ENCODE measurements around the gene TIAL1. TPM values are rescaled to one million over a fixed set of nuclear protein-coding genes. Genes with fewer than 3 reads are reported as not detected.
A peak's percentile ranks its signal among the peaks of the same experiment; 100 is the strongest.

Gene TIAL1
- total RNA-seq, 1 donor from 2014 or later, result 43.8 TPM

DNA sequence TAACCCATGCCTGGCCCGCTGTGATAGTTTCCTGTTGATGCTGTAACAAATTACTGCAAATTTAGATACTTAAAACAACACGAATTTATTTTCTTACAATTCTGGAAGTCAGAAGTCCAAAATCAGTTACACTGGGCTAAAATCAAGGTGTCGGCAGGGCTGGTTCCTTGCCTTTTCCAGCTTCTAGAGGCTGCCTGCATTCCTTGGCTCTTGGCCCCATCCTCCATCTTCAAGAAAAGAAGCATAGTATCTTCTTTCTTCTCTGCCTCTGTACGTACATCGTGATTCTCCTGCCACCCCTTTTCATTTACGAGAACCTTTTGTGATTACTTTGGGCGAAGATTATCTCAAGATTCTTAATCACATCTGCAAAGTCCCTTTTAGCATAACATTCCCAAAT is 1.6 kb upstream of the TIAL1 start:
- TF ChIP-seq, protein P1, sequence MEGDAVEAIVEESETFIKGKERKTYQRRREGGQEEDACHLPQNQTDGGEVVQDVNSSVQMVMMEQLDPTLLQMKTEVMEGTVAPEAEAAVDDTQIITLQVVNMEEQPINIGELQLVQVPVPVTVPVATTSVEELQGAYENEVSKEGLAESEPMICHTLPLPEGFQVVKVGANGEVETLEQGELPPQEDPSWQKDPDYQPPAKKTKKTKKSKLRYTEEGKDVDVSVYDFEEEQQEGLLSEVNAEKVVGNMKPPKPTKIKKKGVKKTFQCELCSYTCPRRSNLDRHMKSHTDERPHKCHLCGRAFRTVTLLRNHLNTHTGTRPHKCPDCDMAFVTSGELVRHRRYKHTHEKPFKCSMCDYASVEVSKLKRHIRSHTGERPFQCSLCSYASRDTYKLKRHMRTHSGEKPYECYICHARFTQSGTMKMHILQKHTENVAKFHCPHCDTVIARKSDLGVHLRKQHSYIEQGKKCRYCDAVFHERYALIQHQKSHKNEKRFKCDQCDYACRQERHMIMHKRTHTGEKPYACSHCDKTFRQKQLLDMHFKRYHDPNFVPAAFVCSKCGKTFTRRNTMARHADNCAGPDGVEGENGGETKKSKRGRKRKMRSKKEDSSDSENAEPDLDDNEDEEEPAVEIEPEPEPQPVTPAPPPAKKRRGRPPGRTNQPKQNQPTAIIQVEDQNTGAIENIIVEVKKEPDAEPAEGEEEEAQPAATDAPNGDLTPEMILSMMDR (conservative IDR thresholded peaks at IDR 0.05; ENCODE audit: low read depth, low read length), result no peak
- H3K4me3 ChIP-seq (ENCODE audit: low read depth, low read length), result no peak overlapping the region
- DNase-seq (ENCODE audit: low read depth), result no peak

DNA sequence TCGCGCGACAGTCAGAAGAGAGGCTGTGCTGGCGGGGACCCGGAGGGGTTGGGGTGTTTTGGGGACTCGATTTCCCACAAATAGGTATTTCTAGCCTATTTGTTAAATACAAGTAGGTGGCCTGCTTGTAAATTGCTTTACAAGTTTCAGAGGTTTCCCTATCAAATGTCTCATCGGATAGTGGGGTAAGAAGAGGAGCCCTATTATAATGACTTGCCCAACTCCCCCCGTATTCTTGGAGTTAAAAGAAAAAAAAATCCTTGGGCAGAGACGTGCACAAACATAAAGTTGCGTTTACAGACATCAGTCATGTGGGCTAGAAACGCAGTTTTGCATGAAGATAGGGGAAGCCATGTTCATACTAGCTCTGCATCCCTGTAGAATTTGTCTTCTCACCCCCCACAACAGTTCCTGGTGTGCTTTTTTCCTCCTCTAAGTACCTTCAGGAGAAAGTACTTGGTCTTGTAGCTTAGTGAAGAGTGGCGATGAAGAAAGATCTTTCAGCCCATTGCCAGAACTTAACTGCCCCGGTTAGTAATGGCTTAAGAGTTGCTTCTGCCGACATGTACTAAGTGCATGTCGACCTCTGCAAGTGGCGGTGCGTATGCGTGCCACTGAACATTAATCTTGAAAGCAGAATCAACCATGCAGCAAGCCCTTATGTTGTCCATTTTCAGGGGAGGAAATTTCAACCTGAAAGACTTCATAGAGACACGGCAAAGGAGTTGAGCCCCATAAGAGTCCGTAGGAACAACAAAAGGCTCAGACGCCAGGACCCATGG is 832 bp upstream of the TIAL1 start:
- no peak for DNase-seq (ENCODE audit: low read depth)
- H3K4me3 ChIP-seq (ENCODE audit: low read depth, low read length), result peak overlapping the region; percentile 98
- TF ChIP-seq, protein P1 (conservative IDR thresholded peaks at IDR 0.05; ENCODE audit: low read depth, low read length), result no peak

DNA sequence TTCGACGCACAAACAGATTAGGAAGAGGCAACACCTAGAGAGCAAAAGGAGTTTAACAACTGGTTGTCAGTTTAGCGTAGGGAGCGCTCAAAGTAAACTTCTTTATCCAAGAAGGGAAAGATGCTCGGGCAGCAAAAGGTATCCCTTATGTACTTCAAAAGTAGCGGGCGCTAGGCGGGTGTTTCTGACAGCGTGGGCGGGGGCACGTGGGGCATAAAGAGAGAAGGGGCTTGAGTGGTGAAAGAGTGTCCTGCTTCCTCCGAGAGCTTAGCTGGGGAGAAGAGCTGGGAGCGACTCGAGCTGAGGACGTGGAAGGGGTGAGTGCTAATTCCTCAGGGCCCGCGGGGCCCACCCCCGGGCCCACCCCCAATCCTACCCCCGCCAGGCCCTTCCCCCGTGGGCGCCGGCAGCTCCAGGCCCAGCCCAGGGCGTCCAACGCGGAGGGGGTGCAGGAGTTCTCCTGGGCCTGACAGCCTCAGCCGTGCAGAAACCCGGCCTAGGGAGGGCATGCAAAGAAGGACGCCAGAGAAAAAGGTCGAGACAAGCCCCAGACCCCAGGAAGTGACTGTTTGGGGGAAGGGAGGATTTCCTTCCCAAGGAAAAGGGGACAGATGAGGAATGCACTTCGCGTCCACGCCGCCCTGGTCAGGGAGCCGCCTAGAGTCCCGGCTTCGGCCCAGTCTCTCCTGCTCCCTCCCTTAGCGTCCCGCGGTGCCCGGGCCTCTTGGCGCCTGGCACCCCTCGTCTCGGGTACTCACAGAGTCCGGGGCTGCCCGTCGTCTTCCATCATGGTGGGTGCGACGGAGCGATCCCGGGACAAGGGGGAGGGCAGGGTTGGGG is 868 bp downstream of the TIAL1 start:
- peak overlapping the region; percentile 98 for H3K4me3 ChIP-seq (ENCODE audit: low read depth, low read length)
- TF ChIP-seq, protein P1 (conservative IDR thresholded peaks at IDR 0.05; ENCODE audit: low read depth, low read length), result no peak
- DNase-seq (ENCODE audit: low read depth), result no peak

DNA sequence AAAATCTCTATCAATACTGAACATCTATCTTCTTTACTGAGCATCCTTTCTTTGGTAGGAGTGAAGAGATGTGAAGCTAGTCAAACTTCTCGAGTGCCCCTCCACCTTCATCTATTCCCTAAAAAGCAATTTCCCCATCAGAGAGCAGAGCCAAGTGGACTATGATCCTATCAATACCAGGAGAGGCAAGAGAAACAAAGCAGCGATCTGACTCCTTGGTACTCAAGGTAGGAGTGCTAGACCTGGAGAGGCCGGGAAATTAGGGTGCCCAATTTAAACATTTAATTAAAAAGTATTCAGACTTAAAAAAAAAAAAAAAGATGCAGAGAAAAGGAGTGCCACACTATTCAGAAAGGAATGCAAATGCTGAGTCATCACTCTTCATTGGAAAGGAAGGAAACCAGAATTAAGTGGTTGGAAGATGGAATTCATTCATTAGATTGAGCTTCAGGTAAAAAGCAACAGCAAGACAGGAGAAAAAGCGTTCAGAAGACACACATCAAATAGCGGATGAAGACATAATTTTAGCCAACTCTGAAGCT is 1.6 kb downstream of the TIAL1 start:
- DNase-seq (ENCODE audit: low read depth), result no peak
- TF ChIP-seq, protein P1 (conservative IDR thresholded peaks at IDR 0.05; ENCODE audit: low read depth, low read length), result no peak
- H3K4me3 ChIP-seq (ENCODE audit: low read depth, low read length), result peak overlapping the region; percentile 98

DNA sequence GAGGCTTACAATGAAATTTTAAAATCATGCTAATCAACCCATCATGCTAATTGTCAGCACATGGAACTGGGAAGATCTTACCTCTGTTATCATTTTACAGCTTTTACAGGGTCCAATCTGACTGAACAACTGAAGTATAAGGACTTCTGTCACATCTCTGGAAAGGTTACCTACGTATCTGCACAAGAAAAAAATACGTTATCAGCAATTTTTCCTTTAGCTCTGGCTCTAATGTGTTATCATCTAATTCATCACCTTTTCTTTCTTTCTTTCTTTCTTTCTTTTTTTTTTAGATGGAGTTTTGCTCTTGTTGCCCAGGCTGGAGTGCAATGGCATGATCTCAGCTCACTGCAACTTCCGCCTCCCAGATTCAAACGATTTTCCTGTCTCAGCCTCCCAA is 8.7 kb downstream of the TIAL1 start:
- TF ChIP-seq, protein P1 (conservative IDR thresholded peaks at IDR 0.05; ENCODE audit: low read depth, low read length), result no peak
- H3K4me3 ChIP-seq (ENCODE audit: low read depth, low read length), result no peak overlapping the region
- no peak for DNase-seq (ENCODE audit: low read depth)

DNA sequence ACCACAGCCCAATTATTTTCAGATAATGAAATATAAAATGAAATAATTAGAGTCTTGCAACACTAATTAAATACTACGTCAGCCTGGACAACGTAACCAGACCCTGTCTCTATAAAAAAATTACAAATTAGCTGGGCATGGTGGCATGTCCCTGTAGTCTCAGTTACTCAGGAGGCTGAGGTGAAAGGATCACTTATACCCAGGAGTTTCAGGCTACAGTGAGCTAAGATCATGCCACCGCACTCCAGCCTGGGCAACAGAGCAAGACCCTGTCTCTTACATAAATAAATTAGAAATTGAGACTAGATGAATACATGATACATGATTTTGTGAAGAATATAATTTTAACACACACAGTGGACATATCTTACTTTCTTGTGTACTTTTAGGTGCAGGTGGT is 18.4 kb downstream of the TIAL1 start:
- TF ChIP-seq, protein P1 (conservative IDR thresholded peaks at IDR 0.05; ENCODE audit: low read depth, low read length), result no peak
- no peak for DNase-seq (ENCODE audit: low read depth)
- no peak overlapping the region for H3K4me3 ChIP-seq (ENCODE audit: low read depth, low read length)
